ENCODE data around the gene CARS2. TPM values are rescaled to one million over a fixed set of nuclear protein-coding genes. Genes with fewer than 3 reads are reported as not detected.

The CARS2 gene
- total and polyA plus RNA-seq, 2 of the 8 experiments (the other 6 are each of a cell fraction or from before 2014, with no cell fraction given), result 47.7 to 55.9 TPM

- Histone ChIP-seq H3K27ac (ENCODE audit: low read depth, low read length) (no peak overlapping the region), H4K20me1 (replicated peaks in 1 of 2; ENCODE audit: control insufficient read depth in 1 of 2, insufficient read depth in 2 of 2, low read length in 2 of 2) (peaks cover 11 to 20% of the 10 kb centered on the region in 2 experiments), H3K36me3 (ENCODE audit: control insufficient read depth in 2 of 4, insufficient read depth in 4 of 4, low read length in 3 of 4) (peaks cover 2 to 30% (median 18%) of the 10 kb centered on the region in 4 experiments; a peak in 6 of 8 replicates), H2AFZ (ENCODE audit: low read length) (no peak overlapping the region), H3K79me2 (ENCODE audit: control insufficient read depth in 1 of 2, insufficient read depth in 2 of 2, low read length in 2 of 2) (no peaks in the 10 kb centered on the region), H3K4me2 (ENCODE audit: insufficient read depth in 1 of 2, low read depth in 2 of 2, low read length in 2 of 2) (no peak overlapping the region), H3K79me1 (ENCODE audit: low read depth, low read length) (no peaks in the 10 kb centered on the region), H3K9me3 (ENCODE audit: insufficient read depth in 2 of 2, low read depth in 1 of 2, low read length in 1 of 2) (no peaks in the 10 kb centered on the region), H3K4me1 (replicated peaks in 1 of 4; ENCODE audit: control insufficient read depth in 3 of 4, insufficient read depth in 4 of 4, low read length in 3 of 4) (peaks cover 0 to 11% (median 7%) of the 10 kb centered on the region in 4 experiments; a peak in 5 of 7 replicates), H3K23me2 (ENCODE audit: low read depth, low read length) (no peaks in the 10 kb centered on the region), H4K8ac (ENCODE audit: extremely low read depth, insufficient read depth, low read length) (no peak overlapping the region), H3K9ac (replicated peaks in 1 of 4; ENCODE audit: extremely low read depth in 1 of 4, low read depth in 3 of 4, low read length in 3 of 4) (no peak overlapping the region), H2BK120ac (replicated peaks; ENCODE audit: low read depth, low read length) (no peak overlapping the region), H2AK5ac (ENCODE audit: low read depth, low read length) (no peak overlapping the region), H3K14ac (ENCODE audit: insufficient read length) (no peak overlapping the region), H3K4me3 (ENCODE audit: extremely low read depth in 1 of 4, insufficient read depth in 2 of 4, low read depth in 3 of 4, low read length in 4 of 4) (no peak overlapping the region), H4K5ac (ENCODE audit: insufficient read length, low read depth, low read length) (no peak overlapping the region), H3K56ac (replicated peaks; ENCODE audit: insufficient read length, low read depth, low read length) (no peak overlapping the region), H3K23ac (ENCODE audit: insufficient read length) (no peak overlapping the region), H2BK15ac (ENCODE audit: low read length) (no peak overlapping the region), H2BK12ac (ENCODE audit: low read depth, low read length) (no peak overlapping the region), H3K4ac (replicated peaks; ENCODE audit: insufficient read length, low read depth, low read length) (no peak overlapping the region), H4K91ac (replicated peaks; ENCODE audit: insufficient read length, low read length) (no peak overlapping the region), H2BK20ac (ENCODE audit: low read length) (no peak overlapping the region), H3K27me3 (replicated peaks in 1 of 4; ENCODE audit: control insufficient read depth in 3 of 4, extremely low read depth in 1 of 4, insufficient read depth in 3 of 4, low read length in 3 of 4) (no peaks in the 10 kb centered on the region), H3K18ac (ENCODE audit: extremely low read depth, low read length) (no peak overlapping the region), H2BK5ac (ENCODE audit: low read depth, low read length) (no peak overlapping the region)
- DNase-seq (ENCODE audit: low read depth in 1 of 2, low spot score in 2 of 2) (peak in 1 of 2 experiments; percentile 33), FAIRE-seq (no peak)
- TF ChIP-seq CHD2 (IDR thresholded peaks at IDR 0.05; ENCODE audit: low read length), result no peak
- TF ChIP-seq BACH1 (IDR thresholded peaks at IDR 0.05; ENCODE audit: low read length), result no peak
- CTCF ChIA-PET (ENCODE audit: partially characterized antibody), result interaction anchor here (3.6 to 3.9 kb wide), 2 partner anchors 19 to 40 kb away, joined by 12 to 23 read pairs; no protein-coding TSS in a partner anchor
- POLR2A ChIA-PET (ENCODE audit: partially characterized antibody), result no interaction called here
- WGBS, 2 experiments (ENCODE audit: extremely low coverage in 1 of 2, insufficient coverage in 1 of 2, insufficient read length in 1 of 2, insufficient replicate concordance in 2 of 2, low coverage in 1 of 2, low lambda C conversion rate in 2 of 2, missing lambda C conversion rate in 1 of 2), result 93% methylated on average over 11 of the region's 11 CpGs; no CpG with 5 or more reads in 1 of the 2 experiments
Observed at GRCh38 chr13:110643324-110643723, 62.6 kb downstream of the CARS2 start.

Measured in H1 (cell line).